PFSK-1 (cell line): ENCODE results near the gene KBTBD2.

ENCODE experiments used
- FOXP2 ChIP-seq: optimal IDR thresholded peaks from 2 replicates; pipeline ENCODE3; 2011; ENCODE audit warnings: borderline replicate concordance, control low read depth, inconsistent platforms; ENCODE audit not compliant: insufficient read depth; ENCODE audit errors: extremely low read length, extremely low read depth
- POLR2AphosphoS5 ChIP-seq: IDR thresholded peaks from 2 replicates; pipeline ENCODE4 v1.6.1; 2012; ENCODE audit warnings: low read depth, mild to moderate bottlenecking, control low read depth, low read length, moderate library complexity
- REST ChIP-seq, 2 experiments: IDR thresholded peaks; 2 replicates each; pipeline versions ENCODE4 v1.6.1 to v1.8.0; 2011 to 2012; ENCODE audit warnings: low read depth in 2 of 2, low read length in 2 of 2, control low read depth in 1 of 2, inconsistent platforms in 1 of 2, mild to moderate bottlenecking in 1 of 2, moderate library complexity in 1 of 2; ENCODE audit not compliant: insufficient read depth in 1 of 2
- SIN3A ChIP-seq: IDR thresholded peaks from 2 replicates; pipeline ENCODE4 v1.6.1; 2012; ENCODE audit warnings: mild to moderate bottlenecking, low read length, moderate library complexity, borderline replicate concordance; ENCODE audit not compliant: insufficient read depth
- TAF1 ChIP-seq: IDR thresholded peaks from 2 replicates; pipeline ENCODE4 v1.6.1; 2012; ENCODE audit warnings: low read length, control low read depth, borderline replicate concordance; ENCODE audit not compliant: insufficient read depth

KBTBD2 gene

GRCh38 chr7:32915041-32915536 is 23.5 kb upstream of the KBTBD2 start:
- TF ChIP-seq SIN3A (no peak), FOXP2 (no peak), REST (IDR thresholded peaks at IDR 0.05; ENCODE audit: insufficient read depth in 1 of 2, low read depth in 2 of 2, low read length in 2 of 2) (no peak), TAF1 (no peak), POLR2AphosphoS5 (no peak)

GRCh38 chr7:32914184-32914583 is 22.6 kb upstream of the KBTBD2 start:
- TF ChIP-seq SIN3A (no peak), POLR2AphosphoS5 (no peak), FOXP2 (no peak), REST (IDR thresholded peaks at IDR 0.05; ENCODE audit: insufficient read depth in 1 of 2, low read depth in 2 of 2, low read length in 2 of 2) (no peak), TAF1 (no peak)

- no peak for TF ChIP-seq POLR2AphosphoS5
- no peak for TF ChIP-seq FOXP2
- no peak for TF ChIP-seq REST (IDR thresholded peaks at IDR 0.05; ENCODE audit: insufficient read depth in 1 of 2, low read depth in 2 of 2, low read length in 2 of 2)
These were observed 18.6 kb upstream of the KBTBD2 start for GRCh38 chr7:32910195-32910594.

- TF ChIP-seq TAF1 (no peak), POLR2AphosphoS5 (no peak), FOXP2 (no peak), SIN3A (no peak), REST (IDR thresholded peaks at IDR 0.05; ENCODE audit: insufficient read depth in 1 of 2, low read depth in 2 of 2, low read length in 2 of 2) (no peak)
These were observed 13.7 kb upstream of the KBTBD2 start for GRCh38 chr7:32905175-32905662.

GRCh38 chr7:32901629-32902028 is 10.1 kb upstream of the KBTBD2 start:
- TF ChIP-seq SIN3A (no peak), REST (IDR thresholded peaks at IDR 0.05; ENCODE audit: insufficient read depth in 1 of 2, low read depth in 2 of 2, low read length in 2 of 2) (no peak), TAF1 (no peak), POLR2AphosphoS5 (no peak), FOXP2 (no peak)
